Mesenchymal stem cell (in vitro differentiated cells and primary cell): Measurements from ENCODE around the gene PITX2.

ENCODE experiments used
- DNase-seq: peaks from one replicate; pipeline ENCODE4 v3.0.0-alpha.2; 2013
- H2AFZ ChIP-seq: one replicate; pipeline ENCODE4 v1.6.1; 2013; ENCODE audit warnings: low read depth, mild to moderate bottlenecking, control low read depth, inconsistent platforms, low read length, moderate library complexity
- H2AK5ac ChIP-seq: 2 replicates; pipeline ENCODE4 v1.6.1; 2013; ENCODE audit warnings: low read length, moderate library complexity, mild to moderate bottlenecking, inconsistent platforms; ENCODE audit not compliant: severe bottlenecking
- H2BK120ac ChIP-seq: one replicate; pipeline ENCODE4 v1.6.1; 2013; ENCODE audit warnings: low read depth, mild to moderate bottlenecking, inconsistent platforms, low read length, moderate library complexity
- H2BK12ac ChIP-seq, 2 experiments: one replicate each; pipeline ENCODE4 v1.6.1; 2013; ENCODE audit warnings: inconsistent platforms in 2 of 2, low read length in 2 of 2, mild to moderate bottlenecking in 2 of 2, moderate library complexity in 2 of 2, control low read depth in 1 of 2
- H2BK15ac ChIP-seq: one replicate; pipeline ENCODE4 v1.6.1; 2013; ENCODE audit warnings: mild to moderate bottlenecking, low read depth, inconsistent platforms; ENCODE audit not compliant: poor library complexity, severe bottlenecking
- H2BK5ac ChIP-seq: 2 replicates; pipeline ENCODE4 v1.6.1; 2013; ENCODE audit warnings: low read depth, mild to moderate bottlenecking, low read length, control low read depth, inconsistent platforms; ENCODE audit not compliant: poor library complexity, severe bottlenecking
- H3K14ac ChIP-seq, 2 experiments: one replicate each; pipeline ENCODE4 v1.6.1; 2013; ENCODE audit warnings: inconsistent platforms in 2 of 2, low read length in 2 of 2, control low read depth in 1 of 2, mild to moderate bottlenecking in 1 of 2, moderate library complexity in 1 of 2
- H3K18ac ChIP-seq, 2 experiments: one replicate each; pipeline ENCODE4 v1.6.1; 2013; ENCODE audit warnings: inconsistent platforms in 2 of 2, low read length in 2 of 2, control low read depth in 1 of 2, low read depth in 1 of 2, mild to moderate bottlenecking in 1 of 2
- H3K23ac ChIP-seq, 2 experiments: one replicate each; pipeline ENCODE4 v1.6.1; 2013; ENCODE audit warnings: inconsistent platforms in 2 of 2, low read length in 2 of 2, mild to moderate bottlenecking in 2 of 2, moderate library complexity in 2 of 2, control low read depth in 1 of 2
- H3K27ac ChIP-seq: 2 replicates; pipeline ENCODE4 v1.5.1; 2013; ENCODE audit warnings: mild to moderate bottlenecking, moderate library complexity, low read length, control low read depth, inconsistent platforms; ENCODE audit not compliant: poor library complexity, severe bottlenecking
- H3K27me3 ChIP-seq, 2 experiments: 2 replicates each; pipeline versions ENCODE4 v1.6.1 to v1.7.0; 2013; ENCODE audit warnings: low read length in 2 of 2, mild to moderate bottlenecking in 2 of 2, moderate library complexity in 2 of 2, control low read depth in 1 of 2, inconsistent platforms in 1 of 2; ENCODE audit not compliant: control insufficient read depth in 1 of 2, insufficient read depth in 1 of 2
- H3K36me3 ChIP-seq, 2 experiments: 2 replicates each; pipeline versions ENCODE4 v1.6.1 to v1.7.0; 2013; ENCODE audit warnings: low read length in 2 of 2, control low read depth in 1 of 2, inconsistent platforms in 1 of 2, low read depth in 1 of 2, mild to moderate bottlenecking in 1 of 2; ENCODE audit not compliant: insufficient read depth in 2 of 2, control insufficient read depth in 1 of 2
- H3K4ac ChIP-seq, 2 experiments: one replicate each; pipeline ENCODE4 v1.6.1; 2013; ENCODE audit warnings: inconsistent platforms in 2 of 2, low read length in 2 of 2, mild to moderate bottlenecking in 2 of 2, moderate library complexity in 2 of 2, control low read depth in 1 of 2, low read depth in 1 of 2
- H3K4me1 ChIP-seq: 2 replicates; pipeline ENCODE4 v1.6.1; 2013; ENCODE audit warnings: low read depth, low read length, control low read depth; ENCODE audit not compliant: control insufficient read depth, insufficient read depth
- H3K4me2 ChIP-seq: 2 replicates; pipeline ENCODE4 v1.6.1; 2013; ENCODE audit warnings: low read length, mild to moderate bottlenecking, inconsistent platforms; ENCODE audit not compliant: poor library complexity, severe bottlenecking
- H3K4me3 ChIP-seq, 2 experiments: 2 replicates each; pipeline versions ENCODE4 v1.5.1 to v1.7.0; 2013; ENCODE audit warnings: low read length in 2 of 2, mild to moderate bottlenecking in 2 of 2, control low read depth in 1 of 2, low read depth in 1 of 2; ENCODE audit not compliant: insufficient read depth in 1 of 2
- H3K79me1 ChIP-seq: replicated peaks from 2 replicates; pipeline ENCODE4 v1.6.1; 2013; ENCODE audit warnings: mild to moderate bottlenecking, control low read depth, low read length, inconsistent platforms; ENCODE audit not compliant: poor library complexity, severe bottlenecking
- H3K9ac ChIP-seq: 2 replicates; pipeline ENCODE4 v1.7.0; 2013; ENCODE audit warnings: mild to moderate bottlenecking, low read length, moderate library complexity
- H3K9me3 ChIP-seq: 2 replicates; pipeline ENCODE4 v1.7.0; 2013; ENCODE audit warnings: mild to moderate bottlenecking, low read length; ENCODE audit not compliant: control insufficient read depth
- H4K8ac ChIP-seq: one replicate; pipeline ENCODE4 v1.6.1; 2013; ENCODE audit warnings: inconsistent platforms, mild to moderate bottlenecking, low read length, moderate library complexity
- H4K91ac ChIP-seq: one replicate; pipeline ENCODE4 v1.6.1; 2013; ENCODE audit warnings: mild to moderate bottlenecking, low read length, inconsistent platforms
- WGBS: methylation state at CpG from one replicate; pipeline ENCODE4 v1.1.7; 2013; ENCODE audit warnings: mixed read lengths; 5-methylcytosine and 5-hydroxymethylcytosine counted together

The PITX2 gene

DNA sequence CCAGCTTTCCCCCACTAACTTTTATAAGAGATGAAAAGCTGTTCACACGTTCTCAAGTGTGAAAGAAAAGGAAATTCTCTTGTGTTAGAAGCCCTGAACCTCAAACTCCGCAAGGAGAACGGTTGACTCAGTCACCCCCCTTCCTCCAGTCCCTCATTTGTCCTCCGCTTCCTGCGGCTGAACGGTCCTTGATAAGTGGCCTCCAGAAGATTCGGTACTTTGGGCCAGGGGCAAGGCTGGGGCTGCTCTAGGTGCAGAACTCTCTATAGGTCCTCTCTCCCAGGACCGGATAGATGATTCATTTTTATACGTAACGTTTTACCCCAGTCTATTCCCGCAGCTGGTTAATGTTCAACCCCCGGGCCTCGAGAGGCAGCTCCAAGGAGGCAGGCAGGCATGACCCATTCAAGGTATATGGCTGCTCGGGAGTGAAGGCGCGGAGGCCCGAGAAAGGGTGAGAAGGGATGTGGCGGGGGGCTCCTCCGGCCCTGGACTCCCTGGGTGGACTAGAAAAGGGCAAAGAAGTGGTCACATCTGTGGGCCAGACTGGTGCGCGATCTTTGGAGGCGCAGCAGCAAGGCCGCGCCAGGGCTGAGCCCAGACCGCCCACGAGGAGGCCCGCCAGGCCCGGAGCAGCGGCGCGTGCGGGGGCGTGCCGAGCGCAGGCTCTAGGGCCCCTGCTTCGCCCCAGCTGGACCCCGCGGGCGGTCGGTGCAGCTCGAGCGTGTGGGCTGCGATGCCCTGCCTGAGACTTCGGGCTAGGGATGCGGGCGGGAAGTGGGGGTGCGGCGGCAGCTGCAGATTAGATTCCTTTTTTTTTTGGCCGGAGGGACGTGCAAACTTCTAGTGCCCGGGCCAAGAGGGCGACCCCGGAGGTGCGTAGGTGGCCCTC is 11.7 kb downstream of the PITX2 start:
- Histone ChIP-seq H2BK5ac (no peak overlapping the region), H3K9me3 (no peaks in the 10 kb centered on the region), H4K91ac (no peak overlapping the region), H3K27me3 (peaks cover 39 to 77% of the 10 kb centered on the region in 2 experiments), H3K9ac (no peak overlapping the region), H2BK12ac (no peak overlapping the region), H2BK120ac (peak overlapping the region; percentile 74), H3K79me1 (no peaks in the 10 kb centered on the region), H3K4ac (peak overlapping the region in 1 of 2 experiments; percentile 44), H3K4me3 (peak overlapping the region in 1 of 2 experiments; percentile 73), H2BK15ac (peak overlapping the region; percentile 78), H3K36me3 (no peaks in the 10 kb centered on the region), H3K18ac (no peak overlapping the region), H2AK5ac (no peak overlapping the region), H3K27ac (no peak overlapping the region), H3K4me2 (peak overlapping the region; percentile 19), H3K14ac (no peak overlapping the region), H2AFZ (no peak overlapping the region), H4K8ac (peak overlapping the region; percentile 31), H3K23ac (peak overlapping the region in 1 of 2 experiments; percentile 53), H3K4me1 (peaks cover 27% of the 10 kb centered on the region)
- WGBS, result 77% methylated on average over 53 of the region's 54 CpGs
- DNase-seq, result no peak

DNA sequence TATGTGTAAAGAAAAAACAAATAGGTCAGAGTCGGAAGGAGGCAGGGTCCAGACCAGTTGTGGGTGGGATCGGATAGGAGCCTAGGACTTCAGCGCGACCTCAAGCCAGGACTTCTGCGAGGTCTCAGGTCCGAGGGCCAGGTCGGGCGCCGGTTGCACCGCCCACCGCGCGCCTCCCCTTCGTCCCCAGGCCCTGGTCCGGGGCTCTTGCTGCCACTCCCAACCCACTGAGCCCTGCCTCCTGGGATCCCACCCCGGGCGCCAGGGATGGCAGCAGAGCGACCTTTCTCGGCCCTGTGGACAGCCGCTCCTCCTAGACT is 12.3 kb downstream of the PITX2 start:
- no peak overlapping the region for H3K14ac ChIP-seq
- H2AK5ac ChIP-seq, result no peak overlapping the region
- H3K27ac ChIP-seq, result no peak overlapping the region
- DNase-seq, result no peak
- H3K4ac ChIP-seq, result no peak overlapping the region
- H3K9me3 ChIP-seq, result no peaks in the 10 kb centered on the region
- peaks cover 26% of the 10 kb centered on the region for H3K4me1 ChIP-seq
- H2AFZ ChIP-seq, result no peak overlapping the region
- no peak overlapping the region for H3K18ac ChIP-seq
- no peak overlapping the region for H2BK5ac ChIP-seq
- H3K36me3 ChIP-seq, result no peaks in the 10 kb centered on the region
- no peak overlapping the region for H2BK15ac ChIP-seq
- no peak overlapping the region for H4K91ac ChIP-seq
- no peak overlapping the region for H3K4me2 ChIP-seq
- H3K4me3 ChIP-seq, result no peak overlapping the region
- no peak overlapping the region for H4K8ac ChIP-seq
- WGBS, result 71% methylated on average over 17 of the region's 20 CpGs
- no peak overlapping the region for H2BK12ac ChIP-seq
- H2BK120ac ChIP-seq, result no peak overlapping the region
- H3K27me3 ChIP-seq, result peaks cover 33 to 71% of the 10 kb centered on the region in 2 experiments
- no peak overlapping the region for H3K9ac ChIP-seq
- no peaks in the 10 kb centered on the region for H3K79me1 ChIP-seq
- no peak overlapping the region for H3K23ac ChIP-seq

DNA sequence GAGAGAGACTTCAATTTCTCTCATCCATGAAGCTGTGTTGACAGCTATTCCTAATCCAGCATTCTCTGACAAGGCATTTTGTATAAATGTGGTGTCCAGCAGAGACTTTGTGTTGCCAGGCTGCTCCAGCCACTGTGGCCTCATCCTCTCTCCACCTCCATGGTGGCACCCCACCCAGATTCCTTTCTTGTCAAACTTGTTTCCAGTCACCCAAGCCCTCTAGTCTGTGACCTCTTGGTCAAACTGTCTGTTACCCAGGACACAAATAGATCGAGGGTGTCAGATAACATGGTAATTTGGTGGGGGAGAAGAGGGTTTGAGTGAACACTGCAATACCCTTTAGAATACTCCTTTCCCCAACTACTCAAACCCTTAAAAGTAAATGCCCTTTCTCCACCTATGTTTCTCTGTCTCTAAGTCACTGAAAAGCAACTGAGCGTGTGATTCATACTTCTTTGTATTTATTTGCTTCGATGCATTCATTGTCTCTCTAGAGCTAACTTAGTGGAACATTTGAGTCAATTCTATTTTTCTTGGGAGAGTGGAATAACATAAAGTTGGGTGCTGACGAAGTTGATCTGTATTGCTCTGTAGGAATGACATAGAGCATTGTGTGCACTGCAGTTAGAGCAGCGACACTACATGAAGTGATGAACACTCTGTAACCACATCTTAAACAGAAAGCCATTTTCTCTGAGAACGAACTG is 13.7 kb downstream of the PITX2 start:
- no peak overlapping the region for H2AK5ac ChIP-seq
- peaks cover 19 to 57% of the 10 kb centered on the region in 2 experiments for H3K27me3 ChIP-seq
- no peak overlapping the region for H3K27ac ChIP-seq

DNA sequence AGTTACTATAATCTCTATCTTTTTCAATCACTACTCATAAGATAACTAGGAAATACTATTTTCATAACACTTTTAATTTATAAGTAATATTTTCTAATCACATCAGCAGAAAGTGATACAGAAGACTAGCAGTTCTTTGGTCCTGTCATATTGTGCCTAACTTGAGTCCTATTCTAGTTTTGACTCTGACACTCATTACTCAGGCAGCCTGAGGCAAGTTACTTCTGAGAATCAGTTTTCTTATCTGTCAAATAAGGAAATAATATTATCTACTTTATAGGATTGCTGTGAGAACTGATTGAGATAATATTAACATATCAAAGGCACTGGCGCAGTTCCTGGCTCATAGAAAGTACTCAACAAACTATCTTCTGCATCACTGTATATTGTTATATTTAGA is 17.8 kb downstream of the PITX2 start:
- Histone ChIP-seq H3K14ac (no peak overlapping the region), H3K23ac (no peak overlapping the region), H3K4me1 (peaks cover 5% of the 10 kb centered on the region), H4K91ac (no peak overlapping the region), H2BK15ac (no peak overlapping the region), H3K36me3 (no peaks in the 10 kb centered on the region), H3K18ac (no peak overlapping the region), H2AK5ac (no peak overlapping the region), H3K4ac (no peak overlapping the region), H2BK120ac (no peak overlapping the region), H4K8ac (no peak overlapping the region), H3K9ac (no peak overlapping the region), H3K27me3 (peaks cover 0 to 17% of the 10 kb centered on the region in 2 experiments), H3K27ac (no peak overlapping the region), H3K79me1 (no peaks in the 10 kb centered on the region), H2BK12ac (no peak overlapping the region), H3K4me2 (no peak overlapping the region), H3K9me3 (no peaks in the 10 kb centered on the region), H3K4me3 (no peak overlapping the region), H2BK5ac (no peak overlapping the region), H2AFZ (no peak overlapping the region)
- WGBS, result no CpG with 5 or more reads among the region's 1 CpG
- no peak for DNase-seq

More for the DNA sequence above, 13.7 kb downstream of the PITX2 start:
- Histone ChIP-seq H2BK12ac (no peak overlapping the region), H3K4me2 (no peak overlapping the region), H2BK5ac (no peak overlapping the region), H3K4ac (no peak overlapping the region), H2AFZ (no peak overlapping the region), H3K9me3 (no peaks in the 10 kb centered on the region), H4K91ac (no peak overlapping the region), H3K36me3 (no peaks in the 10 kb centered on the region), H3K79me1 (no peaks in the 10 kb centered on the region), H3K9ac (no peak overlapping the region), H3K4me1 (peaks cover 21% of the 10 kb centered on the region), H3K14ac (no peak overlapping the region), H3K4me3 (no peak overlapping the region), H4K8ac (no peak overlapping the region), H3K18ac (no peak overlapping the region), H3K23ac (no peak overlapping the region), H2BK15ac (no peak overlapping the region), H2BK120ac (no peak overlapping the region)
- peak; percentile 52 for DNase-seq
- whole genome bisulfite sequencing, result 73% methylated on average over 5 of the region's 6 CpGs
